PC-9 (cell line): ENCODE data around the gene USP53.

Experiments
- EZH2 ChIP-seq: fragments of 200-600 bp; sonication (generic); IDR thresholded peaks from 2 replicates; pipeline ENCODE4 v1.8.0; 2017; ENCODE audit warnings: antibody characterized with exemption, low read depth
- TF ChIP-seq, protein P1 (sequence below): fragments of 200-600 bp; sonication (generic); conservative IDR thresholded peaks from 2 replicates; pipeline ENCODE4 v1.6.1; 2017; ENCODE audit warnings: mixed run types, antibody characterized with exemption, mild to moderate bottlenecking, moderate library complexity

DNA sequence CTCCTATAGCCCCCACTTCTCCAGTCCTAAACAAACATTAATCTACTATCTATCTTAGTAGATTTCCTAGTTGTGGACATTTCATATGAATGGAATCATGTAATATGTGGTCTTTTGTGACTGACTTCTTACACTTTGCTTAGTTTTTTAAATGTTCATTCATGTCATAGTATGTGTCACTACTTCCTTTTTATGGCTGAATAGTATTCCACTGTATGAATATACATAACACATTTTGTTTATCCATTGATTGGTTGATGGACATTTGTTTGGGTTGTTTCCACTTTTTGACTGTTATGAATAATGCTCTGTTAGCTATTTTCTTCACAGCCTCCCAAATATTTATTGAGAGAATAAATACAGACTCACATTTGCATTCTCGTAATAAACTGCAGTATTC, 19.8 kb downstream of the USP53 start:
- TF ChIP-seq, protein P1, sequence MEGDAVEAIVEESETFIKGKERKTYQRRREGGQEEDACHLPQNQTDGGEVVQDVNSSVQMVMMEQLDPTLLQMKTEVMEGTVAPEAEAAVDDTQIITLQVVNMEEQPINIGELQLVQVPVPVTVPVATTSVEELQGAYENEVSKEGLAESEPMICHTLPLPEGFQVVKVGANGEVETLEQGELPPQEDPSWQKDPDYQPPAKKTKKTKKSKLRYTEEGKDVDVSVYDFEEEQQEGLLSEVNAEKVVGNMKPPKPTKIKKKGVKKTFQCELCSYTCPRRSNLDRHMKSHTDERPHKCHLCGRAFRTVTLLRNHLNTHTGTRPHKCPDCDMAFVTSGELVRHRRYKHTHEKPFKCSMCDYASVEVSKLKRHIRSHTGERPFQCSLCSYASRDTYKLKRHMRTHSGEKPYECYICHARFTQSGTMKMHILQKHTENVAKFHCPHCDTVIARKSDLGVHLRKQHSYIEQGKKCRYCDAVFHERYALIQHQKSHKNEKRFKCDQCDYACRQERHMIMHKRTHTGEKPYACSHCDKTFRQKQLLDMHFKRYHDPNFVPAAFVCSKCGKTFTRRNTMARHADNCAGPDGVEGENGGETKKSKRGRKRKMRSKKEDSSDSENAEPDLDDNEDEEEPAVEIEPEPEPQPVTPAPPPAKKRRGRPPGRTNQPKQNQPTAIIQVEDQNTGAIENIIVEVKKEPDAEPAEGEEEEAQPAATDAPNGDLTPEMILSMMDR: no peak
- no peak for TF ChIP-seq EZH2
